Measurements from ENCODE around the gene CES3.
"Not testable (repeated sequence)": the region's sequence is repeated elsewhere in the genome, so short reads cannot be mapped to it uniquely, and the experiment has no call there.

Gene CES3

GRCh38 chr16:66973716-66974115, 12.7 kb downstream of the CES3 start:
- no peak for DNase-seq

GRCh38 chr16:66974156-66974931, 13.3 kb downstream of the CES3 start:
- not testable (repeated sequence) for DNase-seq

GRCh38 chr16:66974932-66975246, 13.8 kb downstream of the CES3 start:
- DNase-seq, result not testable (repeated sequence)

- no peak for DNase-seq
Observed at GRCh38 chr16:66975302-66975893, 14.3 kb downstream of the CES3 start.

- DNase-seq, result no peak
Observed at GRCh38 chr16:66976746-66977145, 15.7 kb downstream of the CES3 start.

- peak; percentile 60 for DNase-seq
Observed at GRCh38 chr16:66977341-66978113, 16.5 kb downstream of the CES3 start.

GRCh38 chr16:66979011-66979717, 18.1 kb downstream of the CES3 start:
- no peak for DNase-seq

- DNase-seq, result no peak
Observed at GRCh38 chr16:66983033-66983432, 22.0 kb downstream of the CES3 start.

GRCh38 chr16:66984892-66985311, 23.8 kb downstream of the CES3 start:
- DNase-seq, result no peak

GRCh38 chr16:66986559-66986958, 25.5 kb downstream of the CES3 start:
- DNase-seq, result no peak

- no peak for DNase-seq
Observed at GRCh38 chr16:66988197-66988788, 27.2 kb downstream of the CES3 start, which contains the start of gene CES4A. Gene CES4A (plus strand): TSS chr16:66988589. CDS start chr16:66988773, 184 bp downstream.

GRCh38 chr16:66991545-66992077, 30.5 kb downstream of the CES3 start:
- DNase-seq, result no peak

GRCh38 chr16:66993558-66993957, 32.5 kb downstream of the CES3 start:
- not testable (repeated sequence) for DNase-seq

GRCh38 chr16:66996324-66996982, 35.4 kb downstream of the CES3 start:
- no peak for DNase-seq

GRCh38 chr16:66996983-66997358, 35.9 kb downstream of the CES3 start:
- DNase-seq, result no peak

GRCh38 chr16:67000384-67001351, 39.6 kb downstream of the CES3 start:
- no peak for DNase-seq

- DNase-seq, result no peak
Observed at GRCh38 chr16:67001726-67002125, 40.7 kb downstream of the CES3 start.

- no peak for DNase-seq
Observed at GRCh38 chr16:67006930-67007658, 46.0 kb downstream of the CES3 start.

- DNase-seq, result no peak
Observed at GRCh38 chr16:67009158-67009557, 48.1 kb downstream of the CES3 start.

GRCh38 chr16:67011274-67011673, 50.2 kb downstream of the CES3 start:
- DNase-seq, result no peak
